ENCODE data around the gene PDCD1.
"Not testable (repeated sequence)": the region's sequence is repeated elsewhere in the genome, so short reads cannot be mapped to it uniquely, and the experiment has no call there.

The PDCD1 gene

DNA sequence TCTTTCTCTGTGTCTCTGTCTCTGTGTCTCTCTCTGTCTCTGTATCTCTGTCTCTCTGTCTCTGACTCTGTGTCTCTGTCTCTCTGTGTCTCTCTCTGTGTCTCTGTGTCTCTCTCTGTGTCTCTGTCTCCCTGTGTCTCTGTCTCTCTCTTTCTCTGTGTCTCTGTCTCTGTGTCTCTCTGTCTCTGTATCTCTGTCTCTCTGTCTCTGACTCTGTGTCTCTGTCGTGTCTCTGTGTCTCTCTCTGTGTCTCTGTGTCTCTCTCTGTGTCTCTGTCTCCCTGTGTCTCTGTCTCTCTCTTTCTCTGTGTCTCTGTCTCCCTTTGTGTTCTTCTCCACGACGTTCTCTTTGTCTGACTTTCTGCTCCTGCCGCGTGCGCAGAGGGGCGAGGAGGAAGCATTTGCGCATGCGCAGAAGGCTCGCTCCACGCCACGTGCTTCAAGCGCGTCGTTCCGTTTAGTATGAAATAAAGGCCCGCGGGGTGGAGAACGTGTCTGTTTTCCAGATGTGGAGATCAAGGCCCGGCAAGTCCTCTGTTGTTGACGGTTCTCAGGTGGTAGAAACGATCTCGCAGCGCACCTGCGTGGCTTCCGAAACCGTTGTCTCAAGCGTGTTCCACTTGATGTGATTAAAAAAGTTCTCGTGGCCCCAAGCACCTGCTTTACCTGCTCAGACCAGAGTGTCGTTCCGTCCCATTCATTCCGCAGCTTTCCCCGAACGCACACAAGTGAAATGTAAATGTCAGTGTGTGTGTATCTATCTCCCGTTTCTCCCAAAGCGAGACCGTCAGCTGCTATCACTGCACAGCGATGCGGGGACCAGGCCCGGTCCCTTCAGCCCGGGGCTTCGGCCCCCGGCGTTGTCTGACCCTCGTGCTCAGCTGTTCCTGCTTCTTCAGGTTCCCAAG lies 34.9 kb downstream of the PDCD1 start:
- DNase-seq = not testable (repeated sequence)

- DNase-seq = no peak
Observed at GRCh38 chr2:241822264-241822623, 36.5 kb downstream of the PDCD1 start.

DNA sequence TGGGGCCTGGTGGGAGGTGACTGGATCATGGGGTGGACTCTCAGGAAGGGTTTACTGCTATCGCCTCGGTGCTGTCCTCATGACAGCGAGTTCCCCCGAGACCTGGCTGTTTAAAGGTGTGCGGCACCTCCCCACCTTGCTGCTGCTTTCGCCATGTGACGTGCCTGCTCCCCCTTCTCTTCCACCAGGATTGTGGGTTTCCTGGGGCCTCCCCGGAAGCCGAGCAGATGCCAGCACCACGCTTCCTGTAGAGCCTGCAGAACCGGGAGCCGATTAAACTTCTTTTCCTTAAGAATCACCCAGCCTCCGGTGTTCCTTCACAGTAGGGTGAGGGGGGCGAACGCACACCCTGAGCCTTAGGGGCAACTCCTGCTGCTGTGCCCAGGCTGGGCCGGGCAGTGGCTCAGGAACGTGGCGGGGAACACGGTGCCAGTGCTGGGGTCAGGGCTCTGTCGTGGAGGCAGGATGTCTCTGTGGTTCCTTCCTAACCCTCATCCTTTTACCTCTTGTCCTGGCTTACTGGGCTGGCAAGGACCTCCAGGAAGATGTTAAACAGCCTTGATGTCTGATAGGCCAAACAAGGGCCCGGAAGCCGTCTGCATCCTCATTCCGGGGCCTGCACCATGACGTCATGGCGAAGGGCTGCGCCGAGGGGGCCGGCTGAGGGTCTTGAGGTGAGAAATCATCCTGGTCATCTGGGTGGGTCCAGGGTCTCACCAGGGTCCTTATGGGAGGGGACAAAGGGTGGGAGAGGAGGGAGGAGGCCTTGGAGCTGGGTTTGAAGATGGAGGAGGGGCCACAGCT lies 37.0 kb downstream of the PDCD1 start:
- DNase-seq = no peak

DNA sequence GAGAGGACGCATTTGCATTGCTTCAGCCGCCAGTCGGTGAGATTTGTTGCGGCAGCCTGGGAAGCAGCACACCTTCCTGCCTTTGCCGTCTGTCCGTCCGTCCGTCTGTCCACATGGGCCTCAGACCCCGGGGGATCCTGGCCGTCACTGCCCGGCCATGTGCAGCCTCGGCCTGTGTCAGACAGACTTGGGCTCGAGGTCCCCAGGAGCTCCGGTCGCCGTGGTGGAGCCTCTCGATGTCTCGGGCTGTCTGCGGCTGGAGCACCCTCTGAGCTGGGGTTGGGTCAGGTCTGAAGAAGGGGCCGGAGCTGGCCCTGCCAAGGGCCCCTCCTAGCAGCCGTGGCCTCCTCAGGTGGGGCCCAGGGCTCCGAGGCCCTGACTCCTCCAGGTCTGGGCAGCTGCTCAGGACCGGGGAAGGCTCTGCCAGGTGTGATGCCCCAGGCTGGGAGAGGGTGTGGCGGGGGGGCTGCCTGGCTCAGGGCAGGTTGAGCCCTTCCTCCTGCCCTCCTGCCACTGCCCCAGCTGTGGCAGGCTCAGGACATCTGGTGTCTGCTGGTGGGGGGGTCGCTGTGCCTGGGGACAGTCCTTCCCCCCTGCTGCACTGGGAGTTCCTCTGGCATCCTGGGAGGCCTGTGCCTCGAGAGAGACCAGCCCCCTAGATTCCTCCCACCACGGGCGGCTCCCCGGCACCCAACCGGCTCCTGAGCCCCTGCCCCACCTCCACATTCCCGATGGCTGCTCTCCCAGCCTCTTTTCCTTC lies 37.9 kb downstream of the PDCD1 start:
- DNase-seq = no peak

DNA sequence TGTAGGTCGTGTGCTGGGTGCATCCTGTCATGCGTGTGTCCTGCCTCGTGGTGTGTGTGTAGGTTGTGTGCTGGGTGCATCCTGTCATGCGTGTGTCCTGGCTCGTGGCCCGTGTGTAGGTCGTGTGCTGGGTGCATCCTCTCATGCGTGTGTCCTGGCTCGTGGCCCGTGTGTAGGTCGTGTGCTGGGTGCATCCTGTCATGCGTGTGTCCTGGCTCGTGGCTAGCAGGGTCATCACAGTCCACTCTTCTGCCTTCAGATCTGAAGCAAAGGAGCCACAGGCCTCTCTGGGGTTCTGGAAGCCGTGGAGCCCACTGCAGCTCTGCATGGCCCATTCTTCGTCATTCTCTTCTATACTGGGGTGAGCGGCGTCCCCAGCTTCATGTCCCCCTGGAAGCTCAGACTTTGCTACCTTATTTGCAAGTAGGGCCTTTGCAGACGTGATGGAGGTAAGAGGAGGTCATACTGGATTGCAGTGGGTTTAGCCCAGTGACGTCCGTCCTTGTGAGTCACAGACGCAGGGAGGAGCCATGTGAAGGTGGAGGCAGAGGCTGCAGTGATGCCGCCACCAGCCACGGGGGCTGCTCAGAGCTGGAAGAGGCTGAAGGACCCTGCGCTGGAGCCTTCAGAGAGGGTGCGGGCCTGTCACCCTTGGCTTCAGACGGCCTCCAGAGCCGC lies 38.6 kb downstream of the PDCD1 start:
- not testable (repeated sequence) for DNase-seq

GRCh38 chr2:241818943-241819270 lies 39.8 kb downstream of the PDCD1 start:
- no peak for DNase-seq

- DNase-seq = no peak
Observed at GRCh38 chr2:241818229-241818942, 40.3 kb downstream of the PDCD1 start.

DNA sequence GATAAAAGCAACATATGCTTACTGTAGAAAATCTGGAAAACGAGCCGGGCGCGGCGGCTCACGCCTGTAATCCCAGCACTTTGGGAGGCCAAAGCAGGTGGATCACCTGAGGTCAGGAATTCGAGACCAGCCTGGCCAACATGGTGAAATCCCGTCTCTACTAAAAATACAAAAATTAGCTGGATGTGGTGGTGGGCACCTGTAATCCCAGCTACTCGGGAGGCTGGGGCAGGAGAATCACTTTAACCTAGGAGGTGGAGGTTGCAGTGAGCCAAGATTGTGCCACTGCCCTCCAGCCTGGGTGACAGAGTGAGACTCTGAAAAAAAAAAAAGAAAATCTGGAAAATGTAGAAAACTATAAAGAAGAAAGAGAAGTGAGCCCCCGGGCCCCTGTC lies 40.9 kb downstream of the PDCD1 start:
- DNase-seq = not testable (repeated sequence)

DNA sequence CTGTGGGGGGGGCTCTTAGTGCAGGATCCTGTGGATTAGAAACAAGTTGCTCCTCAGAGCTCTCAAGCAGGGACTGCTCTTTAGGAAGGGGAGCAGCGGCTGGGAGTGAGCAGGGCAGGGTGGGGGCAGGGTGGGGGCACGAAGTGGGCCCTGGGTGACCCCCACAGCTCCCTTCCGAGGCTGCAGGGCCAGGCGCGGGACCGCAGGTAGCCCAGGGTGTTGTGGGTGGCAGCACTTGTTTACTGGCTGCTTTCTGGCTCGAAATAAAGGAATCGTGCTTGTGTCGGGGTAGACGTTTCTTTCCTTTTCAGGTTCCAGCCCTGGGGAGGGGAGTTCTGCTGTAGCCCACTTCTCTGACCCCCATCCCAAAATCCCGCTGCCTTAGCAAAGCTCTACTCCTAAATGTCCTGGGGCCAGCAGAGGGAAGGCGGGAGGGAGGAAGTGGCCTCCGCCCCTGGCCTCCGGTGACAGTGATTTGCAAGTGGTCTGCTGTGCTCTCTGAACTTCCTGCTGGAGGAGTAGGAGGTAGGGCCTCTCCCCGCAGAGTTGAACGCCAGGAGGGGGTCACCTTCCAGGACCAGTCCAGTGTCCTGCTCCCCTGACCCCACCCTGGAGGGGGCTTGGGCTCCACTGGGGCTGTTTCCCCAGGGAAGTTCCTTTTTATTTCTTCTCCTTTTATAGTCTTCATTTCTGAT lies 41.4 kb downstream of the PDCD1 start:
- no peak for DNase-seq

DNA sequence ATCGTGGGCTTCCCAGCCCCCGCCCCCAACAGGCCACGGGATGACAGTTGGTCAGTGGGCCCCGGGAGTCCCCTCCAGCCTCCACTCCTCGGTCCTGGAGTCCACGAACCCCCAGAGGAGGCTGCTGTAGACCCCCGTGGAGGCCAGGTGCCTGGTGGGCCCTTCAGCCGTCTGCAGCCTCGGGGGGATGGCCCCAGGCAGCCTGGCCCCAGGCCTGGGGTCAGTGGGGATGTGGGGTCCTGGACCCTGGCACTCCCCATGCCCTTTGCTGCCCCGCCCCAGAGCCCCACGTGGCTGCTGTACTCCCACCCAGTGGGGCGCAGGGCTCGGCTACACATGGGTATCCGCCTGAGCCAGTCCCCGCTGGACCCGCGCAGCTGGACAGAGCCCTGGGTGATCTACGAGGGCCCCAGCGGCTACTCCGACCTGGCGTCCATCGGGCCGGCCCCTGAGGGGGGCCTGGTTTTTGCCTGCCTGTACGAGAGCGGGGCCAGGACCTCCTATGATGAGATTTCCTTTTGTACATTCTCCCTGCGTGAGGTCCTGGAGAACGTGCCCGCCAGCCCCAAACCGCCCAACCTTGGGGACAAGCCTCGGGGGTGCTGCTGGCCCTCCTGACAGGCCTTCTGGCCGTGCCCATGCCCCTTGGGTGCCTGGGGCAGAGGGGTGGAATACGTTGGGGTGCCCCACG lies 42.1 kb downstream of the PDCD1 start:
- no peak for DNase-seq

GRCh38 chr2:241815477-241816430 lies 42.9 kb downstream of the PDCD1 start:
- no peak for DNase-seq

DNA sequence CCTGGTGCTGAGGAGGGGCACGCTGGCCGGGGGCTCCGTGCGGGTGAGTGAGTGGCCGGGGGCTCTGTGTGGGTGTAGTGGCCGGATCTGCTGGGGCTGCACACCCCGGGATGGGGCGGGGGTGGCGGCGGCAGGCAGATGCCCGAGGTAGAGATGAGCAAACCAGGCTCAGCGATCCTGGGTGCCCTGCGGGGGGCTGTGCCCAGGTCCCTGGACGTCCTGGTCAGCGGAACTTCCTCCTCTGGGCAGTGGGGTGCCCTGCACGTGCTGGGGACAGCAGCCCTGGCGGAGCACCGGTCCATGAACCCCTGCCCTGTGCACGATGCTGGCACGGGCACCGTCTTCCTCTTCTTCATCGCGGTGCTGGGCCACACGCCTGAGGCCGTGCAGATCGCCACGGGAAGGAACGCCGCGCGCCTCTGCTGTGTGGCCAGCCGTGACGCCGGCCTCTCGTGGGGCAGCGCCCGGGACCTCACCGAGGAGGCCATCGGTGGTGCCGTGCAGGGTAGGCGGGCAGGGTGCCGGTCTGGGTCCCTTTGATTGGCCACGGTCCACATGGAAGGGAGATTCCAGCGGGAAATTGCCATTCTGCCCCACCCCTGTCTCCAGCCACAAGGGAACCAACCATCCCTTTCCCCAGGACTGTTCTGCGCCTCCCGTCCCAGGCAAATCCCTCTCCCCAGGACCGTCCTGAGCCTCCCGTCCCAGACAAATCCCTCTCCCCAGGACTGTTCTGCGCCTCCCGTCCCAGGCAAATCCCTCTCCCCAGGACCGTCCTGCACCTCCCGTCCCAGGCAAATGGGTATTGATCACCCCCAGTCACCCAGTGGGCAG lies 43.8 kb downstream of the PDCD1 start:
- DNase-seq = no peak

DNA sequence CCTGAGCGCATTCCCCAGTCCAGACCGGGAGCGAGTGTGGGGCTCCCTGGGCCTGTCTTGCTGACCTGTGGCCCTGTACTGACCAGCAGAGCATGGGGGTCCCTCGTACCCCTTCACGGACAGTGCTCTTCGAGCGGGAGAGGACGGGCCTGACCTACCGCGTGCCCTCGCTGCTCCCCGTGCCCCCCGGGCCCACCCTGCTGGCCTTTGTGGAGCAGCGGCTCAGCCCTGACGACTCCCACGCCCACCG lies 44.4 kb downstream of the PDCD1 start:
- DNase-seq = no peak

DNA sequence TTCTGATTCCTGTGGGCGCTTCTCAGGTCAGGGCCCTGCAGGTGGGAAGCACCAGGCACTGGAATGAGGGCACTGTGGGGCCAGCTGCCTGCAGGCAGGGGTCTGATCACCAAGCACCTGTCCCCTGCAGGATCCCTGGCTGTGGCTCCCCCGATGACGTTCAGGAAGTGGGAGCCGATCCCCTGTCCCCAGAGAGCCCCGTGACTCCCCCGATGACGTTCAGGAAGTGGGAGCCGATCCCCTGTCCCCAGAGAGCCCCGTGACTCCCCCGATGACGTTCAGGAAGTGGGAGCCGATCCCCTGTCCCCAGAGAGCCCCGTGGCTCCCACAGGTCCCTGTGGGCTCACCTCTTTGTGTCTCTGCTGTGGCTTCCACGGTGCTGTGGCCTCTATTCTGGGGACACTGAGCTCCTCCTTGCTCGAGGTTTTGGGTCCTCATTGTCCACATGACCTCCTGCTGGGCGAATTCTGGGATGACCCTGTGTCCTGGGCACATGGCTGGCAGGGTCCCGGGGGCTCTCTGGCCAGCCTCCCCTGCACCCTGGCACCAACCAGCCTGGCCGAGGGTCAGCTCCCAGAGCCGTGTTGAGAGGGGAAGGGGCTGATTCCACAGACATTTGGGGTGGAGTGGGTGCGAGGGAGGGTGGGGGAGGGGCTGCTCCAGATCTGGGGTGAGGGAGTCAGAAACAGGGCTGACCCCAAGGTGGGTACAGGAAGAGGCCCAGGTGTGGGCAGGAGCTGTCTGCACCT lies 44.9 kb downstream of the PDCD1 start:
- DNase-seq = no peak

DNA sequence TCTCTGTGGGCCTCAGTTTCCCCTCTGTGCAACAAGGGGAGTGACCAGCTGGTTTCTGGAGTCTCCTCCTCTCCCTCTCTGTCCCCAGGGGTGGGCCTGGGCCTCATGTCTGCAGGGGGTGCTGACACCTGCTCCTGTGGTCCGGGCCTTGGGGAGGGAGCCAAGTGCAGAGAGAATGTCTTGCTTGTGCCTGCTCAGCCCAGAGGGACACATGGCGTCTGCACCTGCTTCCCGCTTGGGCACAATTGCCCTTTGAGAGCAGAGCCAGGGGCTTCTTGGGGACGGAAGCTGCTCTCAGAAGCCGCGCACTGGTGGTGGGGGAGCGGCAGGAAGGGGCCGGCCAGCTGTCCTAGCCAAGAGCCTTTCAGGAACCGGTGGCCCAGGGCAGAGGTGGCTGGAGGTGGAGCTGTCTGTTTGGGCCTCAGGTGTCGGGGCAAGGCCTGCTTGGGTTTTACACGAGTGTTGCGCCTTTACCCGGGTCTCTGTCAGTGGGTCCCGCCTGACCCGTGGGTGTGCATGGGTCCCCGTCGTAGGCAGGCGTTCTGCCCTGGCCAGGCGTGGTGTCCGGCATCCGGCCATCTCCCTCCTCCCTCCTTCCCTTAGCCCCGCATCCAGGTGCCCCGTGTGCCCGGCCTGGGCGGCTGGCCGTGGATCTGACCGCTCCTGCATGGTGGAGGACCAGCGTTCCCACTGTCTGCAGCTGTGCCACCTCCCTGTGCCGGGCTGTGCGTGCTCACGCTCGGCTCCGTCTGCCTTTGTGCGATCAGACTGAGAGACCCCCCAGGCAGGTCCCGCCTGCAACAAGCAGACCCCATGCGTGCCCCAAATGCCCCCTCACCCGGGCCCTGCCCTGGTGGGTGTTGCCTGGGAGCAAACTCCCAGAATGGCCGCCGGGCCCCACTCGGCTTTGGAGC lies 45.7 kb downstream of the PDCD1 start:
- no peak for DNase-seq

DNA sequence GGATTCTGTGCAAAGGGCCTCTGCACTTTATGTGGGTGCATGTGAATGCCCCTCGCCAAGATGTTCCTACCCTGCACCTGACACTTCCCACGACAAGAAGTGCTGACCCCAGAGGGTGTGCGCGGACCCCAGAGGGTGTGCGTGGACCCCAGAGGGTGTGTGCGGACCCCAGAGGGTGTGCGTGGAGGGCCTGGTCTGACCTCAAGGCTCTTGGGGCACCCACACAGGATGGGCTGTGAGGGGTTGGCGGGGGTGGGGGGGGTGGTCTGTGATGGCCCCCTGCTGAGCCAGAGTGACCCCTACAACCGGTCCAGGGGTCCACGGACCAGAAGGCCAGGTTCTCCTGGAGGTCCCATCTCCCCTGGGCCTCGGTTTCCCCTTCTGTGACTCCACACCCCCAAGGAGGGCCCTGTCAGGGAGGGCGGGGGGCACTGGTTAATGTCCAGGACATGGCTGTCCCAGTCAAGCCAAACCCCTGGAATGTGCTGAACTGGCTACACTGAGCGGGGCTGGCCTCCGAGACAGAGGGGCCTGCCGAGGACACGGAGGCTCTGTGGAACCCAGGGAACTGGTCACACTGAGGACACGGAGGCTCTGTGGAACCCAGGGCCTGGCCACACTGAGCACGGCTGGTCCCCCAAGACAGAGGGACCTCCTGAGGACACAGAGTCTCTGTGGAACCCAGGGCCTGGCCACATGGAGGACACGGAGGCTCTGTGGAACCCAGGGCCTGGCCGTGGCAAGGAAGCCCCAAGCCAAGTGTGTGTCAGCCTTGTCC lies 46.6 kb downstream of the PDCD1 start:
- no peak for DNase-seq

All from stimulated activated CD4-positive, alpha-beta T cell treated with anti-CD3 and anti-CD28 coated beads, Interleukin-1b, Interleukin-23, amount 100 ng/mL, for 48 hours (primary cell).